Stimulated activated naive CD4-positive, alpha-beta T cell treated with Interleukin-2 at 50 U/mL for 16 hours (primary cell): ENCODE measurements around the gene TMEM123.

ENCODE experiments used
- DNase-seq: peaks from one replicate; lab custom pipeline; 2025; lab: John Stamatoyannopoulos, UW

TMEM123 gene

DNA sequence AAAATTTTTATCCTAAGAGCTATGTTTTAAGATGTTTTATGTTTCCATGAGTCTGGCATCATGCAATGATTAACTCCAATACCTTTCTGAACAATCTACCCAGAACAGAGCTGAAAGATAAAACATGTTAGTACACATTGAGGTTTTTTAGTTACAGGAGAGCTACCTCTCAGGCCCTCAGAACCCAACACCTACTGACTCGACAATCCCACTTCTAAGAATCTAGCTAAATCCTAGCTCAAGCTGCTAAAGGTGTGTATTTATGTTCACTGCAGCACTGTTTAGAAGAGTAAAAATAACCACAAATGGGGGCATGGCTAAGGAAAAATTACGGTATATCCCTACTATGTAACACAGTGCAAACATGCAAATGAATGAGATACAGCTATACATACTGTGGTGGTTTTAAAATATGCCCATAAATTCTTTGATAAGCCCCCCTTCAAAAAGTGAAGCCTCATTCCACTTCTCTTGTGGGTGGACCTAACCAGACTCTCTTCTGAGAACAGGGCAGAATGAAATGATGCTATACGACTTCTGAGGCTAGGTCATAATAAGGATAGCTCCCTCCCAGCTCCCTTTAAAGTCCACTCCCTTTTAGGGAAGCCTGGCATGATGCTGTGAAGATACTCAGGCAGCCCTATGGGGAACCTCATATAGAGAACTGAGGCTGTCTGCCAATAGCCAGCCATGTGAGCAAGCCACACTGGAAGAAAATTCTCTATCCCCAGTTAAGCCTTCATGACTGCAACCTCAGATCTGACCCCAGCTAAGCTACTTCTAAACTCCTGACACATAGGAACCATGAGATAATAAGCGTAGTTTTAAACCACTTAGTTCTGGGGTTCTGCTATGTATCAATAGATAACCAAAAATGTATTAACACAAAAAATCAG, 29.5 kb downstream of the TMEM123 start:
- DNase-seq, result no peak

DNA sequence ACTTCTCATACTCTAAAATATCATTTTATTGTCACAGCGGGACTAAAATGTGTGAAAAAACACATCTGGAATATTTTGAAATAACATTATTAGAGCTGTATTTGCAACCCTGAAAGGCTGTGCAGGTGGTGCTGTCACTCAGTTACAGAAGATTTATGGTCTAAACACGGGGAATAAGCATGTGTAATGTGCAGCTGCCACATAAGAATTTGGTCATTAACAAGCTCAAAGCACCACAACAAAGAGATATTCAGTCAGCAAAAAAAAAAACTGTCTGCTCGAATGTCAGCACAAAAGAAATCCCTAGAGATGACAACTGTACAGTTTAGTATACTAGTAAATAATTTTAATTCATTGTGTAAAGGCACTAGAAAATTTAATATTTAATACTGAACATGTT, 31.3 kb downstream of the TMEM123 start:
- DNase-seq, result no peak

DNA sequence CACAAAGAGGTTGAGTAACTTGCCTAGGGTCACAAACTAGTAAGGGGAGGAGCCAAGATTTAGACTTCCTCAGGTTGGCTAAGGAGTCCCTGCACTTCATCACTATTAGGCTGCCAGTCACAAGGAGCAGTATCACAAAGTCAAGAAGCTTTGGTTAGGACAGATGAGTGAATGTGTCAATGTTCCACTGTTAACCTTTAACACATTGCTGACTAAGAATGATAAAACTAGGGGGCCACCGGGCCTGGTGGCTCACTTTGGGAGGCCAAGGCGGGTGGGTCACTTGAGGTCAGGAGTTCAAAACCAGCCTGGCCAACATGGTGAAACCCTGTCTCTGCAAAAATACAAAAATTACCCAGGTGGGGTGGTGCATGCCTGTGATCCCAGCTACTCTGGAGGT, 32.0 kb downstream of the TMEM123 start:
- no peak for DNase-seq

DNA sequence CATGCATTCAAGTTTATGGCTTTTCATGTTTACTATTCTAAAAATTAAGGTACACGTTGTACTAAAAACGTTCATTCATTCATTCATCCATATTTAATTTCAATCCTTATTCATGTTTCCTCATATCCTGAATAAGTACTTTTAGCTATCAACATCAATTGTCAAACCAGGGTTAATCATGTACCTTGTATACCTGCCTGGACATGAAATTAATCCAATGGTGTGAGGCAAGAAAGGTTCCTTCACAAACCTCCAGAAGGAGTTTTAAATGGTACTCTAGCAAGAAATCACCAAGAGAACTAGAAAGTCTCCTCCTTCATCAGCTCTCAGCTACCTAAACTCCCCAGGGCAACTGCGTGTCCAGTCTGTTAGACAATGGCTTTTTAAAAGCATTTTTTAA, 33.4 kb downstream of the TMEM123 start:
- DNase-seq, result no peak

DNA sequence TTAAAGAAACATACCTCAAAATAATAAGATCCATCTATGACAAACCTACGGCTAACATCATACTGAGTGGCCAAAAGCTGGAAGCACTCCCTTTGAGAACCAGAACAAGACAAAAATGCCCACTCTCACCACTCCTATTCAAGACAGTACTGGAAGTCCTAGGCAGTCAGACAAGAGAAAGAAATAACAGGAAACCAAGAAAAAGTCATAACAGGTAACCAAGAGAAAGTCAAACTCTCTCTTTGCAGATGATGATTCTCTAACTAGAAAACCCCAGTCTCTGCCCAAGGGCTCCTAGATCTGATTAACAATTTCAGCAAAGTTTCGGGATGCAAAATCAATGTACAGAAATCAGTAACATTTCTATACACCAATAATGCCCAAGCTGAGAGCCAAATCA, 35.6 kb downstream of the TMEM123 start:
- no peak for DNase-seq

DNA sequence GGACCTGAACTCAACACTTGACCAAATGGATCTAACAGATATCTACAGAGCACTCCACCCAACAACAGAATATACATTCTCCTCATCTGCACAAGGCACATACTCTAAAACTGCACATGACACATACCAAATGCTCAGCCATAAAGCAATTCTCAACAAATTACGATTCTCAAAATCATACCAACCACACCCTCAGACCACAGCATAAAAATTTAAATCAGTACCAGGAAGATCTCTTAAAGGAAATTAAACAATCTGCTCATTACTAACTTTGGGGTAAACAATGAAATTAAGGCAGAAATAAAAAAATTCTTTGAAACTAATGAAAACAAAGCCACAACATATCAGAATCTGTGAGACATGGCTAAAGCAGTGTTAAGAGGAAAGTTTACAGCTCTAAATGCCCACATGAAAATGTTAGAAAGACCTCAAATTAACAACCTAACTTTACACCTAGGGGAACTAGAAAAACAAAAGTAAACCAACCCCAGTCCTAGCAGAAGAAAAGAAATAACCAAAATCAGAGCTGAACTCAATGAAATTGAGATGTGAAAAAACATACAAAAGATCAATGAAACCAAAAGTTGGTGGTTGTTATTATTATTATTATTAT, 37.2 kb downstream of the TMEM123 start:
- no peak for DNase-seq

DNA sequence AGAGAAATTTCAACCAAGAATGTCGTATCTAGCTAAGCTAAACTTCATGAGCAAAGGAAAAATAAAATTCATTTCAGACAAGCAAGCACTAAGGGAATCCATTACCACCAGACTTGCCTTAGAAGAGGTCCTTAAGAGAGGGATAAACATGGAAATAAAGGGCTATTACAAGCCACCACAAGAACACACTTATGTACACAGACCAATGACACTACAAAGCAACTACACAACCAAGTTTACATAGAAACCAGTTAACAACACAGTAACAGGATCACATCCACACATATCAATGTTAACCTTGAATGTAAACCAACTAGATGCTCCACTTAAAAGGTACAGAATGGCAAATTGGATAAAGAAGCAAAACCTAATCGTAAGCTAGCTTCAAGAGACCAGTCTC, 38.0 kb downstream of the TMEM123 start:
- no peak for DNase-seq

DNA sequence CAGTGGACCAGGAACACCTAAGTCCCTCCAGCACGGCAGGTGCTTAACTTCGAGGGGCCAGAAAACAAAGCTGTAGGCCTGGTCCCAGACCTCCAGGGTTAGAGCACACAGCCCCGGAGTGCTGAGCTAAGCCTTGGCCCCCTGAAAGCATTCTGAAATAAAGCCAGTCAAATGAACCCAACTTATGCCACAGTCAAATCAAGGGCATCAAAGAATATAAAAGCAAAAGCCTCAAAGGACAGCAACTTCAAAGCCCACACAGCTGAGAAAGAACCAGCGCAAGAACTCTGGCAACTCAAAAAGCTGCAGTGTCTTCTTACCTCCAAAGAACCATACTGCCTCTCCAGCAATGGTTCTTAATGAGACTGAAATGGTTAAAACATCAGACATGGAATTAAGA, 39.1 kb downstream of the TMEM123 start:
- no peak for DNase-seq

DNA sequence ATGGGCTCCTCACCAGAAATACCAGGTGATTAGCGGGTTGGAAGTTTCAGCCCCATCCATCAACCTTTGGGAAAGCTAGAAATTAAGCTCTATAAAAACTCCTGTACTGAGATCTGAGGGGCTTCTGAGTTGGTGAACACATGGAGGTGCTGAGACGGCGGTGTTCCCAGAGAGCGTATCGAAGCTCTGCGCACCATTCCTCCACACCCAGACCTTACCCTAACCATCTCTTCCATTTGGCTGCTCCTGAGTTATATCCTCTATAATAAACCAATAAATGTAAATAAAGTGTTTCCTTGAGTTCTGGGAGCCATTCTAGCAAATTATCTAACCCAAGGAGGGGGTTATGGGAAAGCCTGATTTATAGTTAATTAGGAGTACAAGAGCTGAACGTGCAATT, 41.4 kb downstream of the TMEM123 start:
- DNase-seq, result no peak

DNA sequence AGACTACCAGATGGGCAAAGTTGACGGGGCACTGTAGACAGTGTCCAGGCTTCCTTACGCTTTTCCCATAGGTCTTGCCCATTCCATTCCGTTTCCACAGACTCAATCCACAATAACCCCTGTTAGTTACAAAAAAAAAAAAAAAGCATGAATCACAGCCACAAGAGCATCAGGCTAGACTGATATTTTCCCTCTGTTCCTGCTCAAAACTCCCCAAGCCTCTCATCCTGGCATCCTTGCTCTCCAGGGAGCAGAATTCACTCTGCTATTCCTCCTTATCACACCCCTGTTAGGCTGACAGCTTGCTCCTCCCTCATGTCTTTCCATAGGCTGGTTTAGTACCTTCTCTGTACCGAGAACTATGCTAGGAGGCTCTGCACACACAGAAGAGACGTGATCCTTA, 42.2 kb downstream of the TMEM123 start:
- DNase-seq, result no peak

DNA sequence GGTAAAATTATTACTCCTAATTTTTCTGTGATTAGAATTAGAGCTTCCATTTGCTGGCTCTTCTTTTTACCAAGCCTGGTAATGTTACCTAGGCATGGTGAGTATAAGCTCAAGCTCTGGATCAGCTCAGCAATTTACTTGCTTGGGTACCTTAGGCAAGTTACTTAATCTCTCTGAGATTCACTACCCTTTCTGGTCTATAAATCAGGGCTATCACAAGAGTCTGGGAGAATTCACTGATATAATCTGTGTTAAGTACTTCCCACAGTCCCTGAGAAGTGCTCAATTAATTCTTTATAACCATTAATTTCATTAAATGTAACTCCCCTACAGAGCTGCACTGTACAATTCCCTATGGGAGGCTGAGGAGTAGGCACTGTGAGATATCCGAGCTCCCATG, 44.2 kb downstream of the TMEM123 start:
- no peak for DNase-seq

DNA sequence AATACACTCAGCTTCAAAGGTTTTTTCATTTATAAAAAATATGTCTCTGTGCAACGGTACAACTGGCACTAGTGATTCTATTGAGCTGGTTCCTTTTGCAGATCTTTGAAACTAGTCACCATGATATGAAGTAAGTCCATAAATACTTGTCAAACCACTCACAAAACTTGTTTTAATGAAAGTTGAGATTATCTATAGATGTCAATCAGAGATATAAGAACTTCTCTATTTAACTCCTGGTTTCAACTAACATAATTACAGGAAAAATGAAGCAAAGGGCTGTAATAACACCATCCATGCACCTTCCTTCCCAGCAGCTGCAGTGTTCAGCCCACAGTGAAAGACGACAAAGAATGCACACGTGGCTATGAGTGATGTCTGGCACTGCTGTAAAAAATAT, 44.7 kb downstream of the TMEM123 start:
- DNase-seq, result no peak

DNA sequence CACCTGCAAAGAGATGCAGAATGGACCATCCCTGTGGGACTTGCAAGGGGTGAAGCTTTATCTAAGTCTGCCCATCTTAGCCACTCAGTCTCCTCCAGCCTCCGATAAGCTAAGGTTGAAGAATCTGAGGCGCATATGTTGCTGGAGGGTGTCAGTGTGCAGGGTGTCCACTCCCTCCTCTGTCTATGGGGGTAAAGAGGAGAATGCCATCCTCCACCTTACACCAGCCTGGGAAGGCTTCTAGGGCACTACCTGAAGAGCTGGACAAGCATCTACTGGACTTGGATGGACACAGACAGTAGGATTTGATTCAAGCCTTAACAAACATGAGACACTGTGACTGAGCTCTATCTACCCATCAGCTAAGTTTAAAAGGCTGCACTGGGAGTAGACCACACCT, 46.5 kb downstream of the TMEM123 start:
- DNase-seq, result no peak

DNA sequence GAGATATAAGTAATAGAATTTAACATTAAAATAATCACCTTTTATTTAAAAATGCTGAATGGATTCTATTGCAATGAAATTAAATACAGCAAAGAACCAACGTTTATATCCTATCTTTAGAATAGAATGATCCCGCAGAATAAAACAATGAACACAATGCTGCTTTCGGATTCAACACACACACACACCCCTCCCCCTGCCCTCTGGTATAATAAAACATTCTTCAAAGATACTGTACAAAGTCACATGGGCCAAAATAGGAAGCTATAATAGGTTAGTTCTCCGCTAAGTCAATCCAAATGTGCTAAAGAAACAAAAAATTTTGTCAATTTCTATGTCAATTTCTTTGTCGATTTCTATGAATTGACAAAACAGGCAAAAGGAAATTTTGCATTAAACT, 47.1 kb downstream of the TMEM123 start:
- no peak for DNase-seq

DNA sequence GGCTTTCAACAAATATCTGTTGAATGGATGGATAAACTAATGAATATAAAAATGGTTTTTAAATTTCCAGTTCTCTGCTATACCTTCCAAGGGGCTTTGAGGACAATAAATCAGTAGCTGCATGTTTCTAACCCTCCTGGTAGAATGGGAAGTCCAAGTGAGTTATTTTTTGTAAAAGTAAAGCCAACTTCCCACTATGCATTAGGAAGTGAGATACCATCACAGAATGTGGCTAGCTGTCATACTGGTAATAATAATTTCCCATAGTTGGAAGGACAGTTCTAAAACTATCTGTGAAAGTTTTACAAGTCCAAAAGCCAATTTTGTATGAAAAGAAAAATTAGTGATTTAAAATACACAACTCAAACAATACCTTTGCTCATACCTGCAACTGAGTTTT, 50.0 kb downstream of the TMEM123 start:
- no peak for DNase-seq

DNA sequence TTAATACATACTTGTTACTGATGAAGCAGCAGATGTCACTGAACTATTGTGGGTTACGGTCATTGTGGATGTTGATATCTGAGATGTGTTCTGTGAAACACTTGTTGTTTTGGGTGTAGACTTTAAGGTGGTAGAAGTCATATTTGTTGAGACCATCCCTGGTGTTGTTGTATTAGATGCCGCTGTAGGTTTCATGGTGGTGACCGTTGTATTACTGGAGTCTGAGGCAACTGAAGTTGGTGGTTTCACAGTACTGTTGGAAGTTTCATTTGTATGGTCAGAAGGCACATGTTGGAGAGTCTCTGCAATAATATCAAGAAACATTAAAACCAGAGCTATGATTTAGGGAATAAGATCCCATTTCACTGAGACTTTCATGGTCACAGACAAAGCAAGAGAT, 50.7 kb downstream of the TMEM123 start:
- no peak for DNase-seq

DNA sequence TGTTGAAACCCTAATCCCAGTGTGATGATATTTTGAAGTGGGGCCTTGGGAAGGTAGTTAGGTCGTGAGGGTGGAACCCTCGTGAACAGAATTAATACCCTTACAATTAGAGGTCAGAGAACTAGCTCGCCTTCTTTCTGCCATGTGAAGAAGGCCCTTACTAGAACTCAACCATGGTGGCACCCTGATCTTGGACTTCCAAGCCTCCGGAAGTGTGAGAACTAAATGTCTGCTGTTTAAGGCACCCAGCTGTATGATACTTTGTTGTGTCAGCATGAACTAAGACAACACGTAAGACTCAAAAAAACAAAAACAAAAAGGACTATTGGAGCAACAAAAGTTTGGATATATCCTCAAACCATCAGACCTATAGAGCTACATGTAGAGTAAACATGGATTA, 52.0 kb downstream of the TMEM123 start:
- no peak for DNase-seq

DNA sequence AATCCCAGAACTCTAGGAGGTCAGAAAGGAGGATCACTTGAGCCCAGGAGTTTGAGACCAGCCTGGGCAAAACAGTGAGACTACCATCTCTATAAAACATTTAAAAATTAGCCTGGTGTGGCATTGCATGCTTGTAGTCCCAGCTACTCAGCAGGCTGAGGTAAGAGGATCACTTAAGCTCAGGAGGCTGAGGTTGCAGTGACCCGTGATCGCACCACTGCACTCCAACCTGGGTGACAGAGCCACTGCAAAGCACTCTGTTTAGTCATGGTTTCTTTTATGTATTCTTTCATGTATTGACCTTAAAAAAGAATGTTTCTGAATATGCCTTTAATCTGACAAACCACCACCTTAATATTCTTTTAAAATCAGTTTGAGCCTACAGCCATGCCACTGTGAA, 53.4 kb downstream of the TMEM123 start:
- DNase-seq, result no peak

DNA sequence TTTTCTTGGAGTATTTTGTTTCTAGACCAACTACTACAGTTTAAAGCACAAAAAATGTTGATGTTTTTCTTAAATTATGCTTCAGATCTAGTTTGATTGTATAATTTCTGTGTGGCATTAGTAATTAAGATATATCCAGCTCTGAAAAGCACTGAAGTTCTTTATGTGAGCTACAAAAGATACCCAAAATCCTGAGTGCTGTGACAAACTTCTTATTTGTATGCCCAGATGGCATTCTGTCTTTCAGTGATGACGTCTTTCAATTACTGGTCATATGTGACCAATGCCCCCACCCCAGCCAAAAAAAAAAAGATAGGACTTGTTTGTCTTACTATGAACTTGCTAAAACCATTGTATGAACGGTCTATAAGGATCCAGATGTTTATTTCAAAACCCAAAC, 54.3 kb downstream of the TMEM123 start:
- DNase-seq, result no peak

DNA sequence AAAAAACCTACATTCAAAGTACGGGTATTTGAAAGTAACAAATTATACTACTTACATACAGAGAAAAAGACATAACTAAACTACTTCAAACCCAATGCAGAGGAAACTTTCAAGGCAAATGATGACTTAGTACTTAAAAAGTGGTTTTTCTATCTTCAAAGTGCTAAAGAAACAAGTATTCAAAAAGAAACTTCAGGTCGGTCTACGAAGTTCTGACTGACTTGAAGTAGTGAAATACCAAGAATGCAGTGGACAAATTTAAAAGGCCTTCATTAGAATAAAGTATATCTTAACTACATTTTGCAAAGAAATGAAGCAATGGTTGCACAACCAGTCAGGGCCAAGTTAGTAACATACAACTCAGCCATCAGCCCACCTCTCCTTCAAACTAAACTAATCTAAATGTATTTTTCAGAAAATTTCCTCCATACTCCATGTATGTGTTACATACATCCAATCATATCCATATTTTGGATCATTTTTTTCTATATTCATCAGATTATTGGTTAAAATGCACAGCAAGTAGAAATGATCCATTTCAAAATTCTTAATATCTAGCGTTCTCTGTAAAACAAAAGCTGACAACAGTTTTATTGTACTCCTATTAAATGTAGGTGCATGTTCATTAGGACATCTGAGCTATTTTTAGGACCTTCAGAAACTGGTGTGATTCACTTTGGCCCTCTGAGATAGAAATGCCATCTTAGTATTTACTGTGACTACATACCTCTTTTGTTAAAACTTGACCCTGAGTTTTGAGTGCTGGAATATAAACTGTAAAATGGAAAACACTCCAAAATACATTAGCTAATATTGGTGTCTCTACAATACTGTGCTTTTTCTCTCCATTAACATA, 55.6 kb downstream of the TMEM123 start:
- no peak for DNase-seq

DNA sequence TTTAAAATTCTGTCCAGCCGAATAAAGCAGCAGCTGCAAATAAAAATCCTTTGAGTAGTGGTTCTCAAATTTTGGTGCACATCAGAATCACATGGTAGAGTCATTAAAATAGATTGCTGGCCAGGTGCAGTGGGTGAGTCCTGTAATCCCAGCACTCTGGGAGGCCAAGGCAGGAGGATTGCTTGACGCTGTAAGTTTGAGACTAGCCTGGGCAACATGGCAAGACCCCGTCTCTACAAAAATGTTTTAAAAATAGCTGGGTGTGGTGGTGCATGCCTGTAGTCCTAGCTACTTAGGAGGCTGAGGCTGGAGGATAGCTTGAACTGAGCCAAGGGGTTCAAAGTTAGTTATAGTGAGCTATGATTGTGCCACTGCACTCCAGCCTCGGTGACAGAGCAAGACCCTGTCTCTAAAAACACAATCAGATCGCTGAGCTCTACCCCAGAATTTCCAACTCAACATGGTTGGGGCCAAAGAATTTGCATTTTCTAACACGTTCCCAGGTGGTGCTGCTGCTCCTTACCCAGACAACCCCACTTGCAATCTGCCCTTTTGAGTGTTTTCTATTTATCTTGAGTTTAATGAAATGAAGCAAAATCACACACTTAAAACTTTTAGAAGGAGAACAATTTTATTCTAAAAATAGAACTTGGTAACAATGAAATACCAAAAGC, 56.7 kb downstream of the TMEM123 start:
- no peak for DNase-seq

DNA sequence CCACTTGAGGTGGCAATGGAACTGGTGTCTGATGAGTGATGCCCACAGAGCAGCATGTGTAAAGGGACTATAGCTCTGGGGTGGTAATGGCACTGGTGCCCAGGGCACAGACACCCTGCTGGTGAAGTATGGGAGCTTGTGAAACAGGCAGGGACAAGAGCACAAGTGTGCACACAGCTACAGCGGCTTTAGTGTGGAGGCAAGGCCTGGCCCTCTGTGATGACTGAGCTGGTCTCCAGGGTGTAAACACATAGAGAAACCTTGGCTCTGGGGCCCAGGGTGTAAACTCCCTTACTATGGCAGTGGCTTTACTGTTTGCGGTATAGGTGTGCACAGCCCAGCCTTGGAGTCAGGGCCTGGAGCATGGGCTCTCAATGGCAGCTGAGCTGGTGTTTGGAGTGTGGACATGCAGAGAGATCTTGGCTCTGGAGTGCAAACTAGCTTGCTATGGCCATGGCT, 59.3 kb downstream of the TMEM123 start:
- DNase-seq, result no peak
